HG03442 (cell line): ENCODE measurements around the gene CATSPERE.
"Not testable (repeated sequence)": the region's sequence is repeated elsewhere in the genome, so short reads cannot be mapped to it uniquely, and the experiment has no call there.

Experiments used
- ATAC-seq: cut with Tn5 transposase; IDR thresholded peaks from one replicate; pipeline ENCODE4 v1.9.1; 2021; ENCODE audit warnings: mild to moderate bottlenecking, moderate library complexity; ENCODE audit not compliant: unreplicated experiment

Gene CATSPERE

GRCh38 chr1:244447552-244447951, 13.5 kb upstream of the CATSPERE start:
- no peak for ATAC-seq

GRCh38 chr1:244448279-244449036, 12.6 kb upstream of the CATSPERE start:
- no peak for ATAC-seq

- ATAC-seq: no peak
Observed at GRCh38 chr1:244449936-244450508, 11.1 kb upstream of the CATSPERE start.

DNA sequence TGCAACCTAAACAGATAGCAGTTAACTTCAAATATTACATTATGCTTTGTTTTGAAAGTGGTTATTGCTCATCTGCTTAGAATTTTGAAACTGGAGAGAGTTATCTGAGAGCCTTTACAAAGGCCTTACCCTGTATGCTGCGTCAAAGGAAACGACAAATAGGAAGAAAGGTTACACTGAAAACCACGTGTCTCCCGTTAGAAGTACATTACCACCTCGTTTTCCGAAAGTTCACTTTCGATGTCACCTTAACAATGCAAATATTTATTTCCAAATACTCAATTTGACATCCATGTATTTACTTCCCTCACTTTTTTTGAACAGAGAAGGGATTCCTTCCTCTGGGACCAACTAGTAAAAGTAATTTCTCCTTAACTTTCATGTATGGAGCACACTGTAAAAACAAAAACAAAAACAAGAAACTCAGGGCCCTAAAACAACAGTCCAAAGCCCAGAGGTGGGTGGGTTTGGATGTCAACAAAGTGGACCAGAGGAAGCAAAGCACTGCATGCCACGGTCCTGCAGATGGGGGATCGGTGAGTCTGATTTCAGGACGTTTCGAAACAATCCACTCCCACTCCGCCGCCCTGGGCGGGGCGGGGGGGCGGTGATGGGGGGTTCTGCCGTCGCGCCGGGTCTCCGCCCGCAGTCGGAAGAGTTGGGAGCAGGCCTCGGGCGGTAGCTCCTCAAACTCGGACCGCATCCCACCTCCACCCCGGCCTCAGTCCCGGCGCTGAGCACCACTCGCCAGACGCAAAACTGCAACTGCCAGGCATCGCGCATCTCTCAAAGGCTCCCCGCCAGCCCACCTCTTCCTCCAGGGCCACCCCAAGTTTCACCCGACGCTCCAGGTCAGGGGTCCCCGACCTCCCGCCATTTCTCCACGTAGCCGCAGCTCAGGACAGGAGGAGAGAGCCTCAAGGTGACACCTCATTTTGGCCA, 10.2 kb upstream of the CATSPERE start:
- ATAC-seq: peak; percentile 2

GRCh38 chr1:244451539-244451950, 9.5 kb upstream of the CATSPERE start, which contains the start of gene ADSS2:
TSS of gene ADSS2 (minus strand) at chr1:244451909. CDS start at chr1:244451817, 92 bp downstream.
- ATAC-seq: no peak

GRCh38 chr1:244451951-244452795, 8.9 kb upstream of the CATSPERE start:
- ATAC-seq: peak; percentile 93

DNA sequence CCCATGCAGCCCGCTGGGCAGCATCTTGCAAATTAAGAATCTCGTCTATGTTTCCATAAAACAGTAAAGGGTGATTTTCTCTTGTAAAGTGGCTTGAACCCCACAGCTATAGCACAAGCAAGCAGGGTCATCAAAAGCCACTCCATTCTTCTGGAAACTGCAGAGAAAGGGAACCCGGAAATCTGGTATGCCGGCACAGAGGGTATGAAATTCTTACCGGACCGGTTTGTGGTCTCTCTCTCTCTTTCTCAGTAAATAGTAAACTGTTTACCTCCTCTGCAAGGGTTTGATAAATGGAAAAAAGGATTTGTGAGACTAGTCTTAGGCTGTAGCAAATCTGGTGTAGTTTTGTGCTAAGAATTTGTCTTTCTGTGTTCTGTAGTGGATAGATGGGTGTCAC, 6.7 kb upstream of the CATSPERE start:
- no peak for ATAC-seq

DNA sequence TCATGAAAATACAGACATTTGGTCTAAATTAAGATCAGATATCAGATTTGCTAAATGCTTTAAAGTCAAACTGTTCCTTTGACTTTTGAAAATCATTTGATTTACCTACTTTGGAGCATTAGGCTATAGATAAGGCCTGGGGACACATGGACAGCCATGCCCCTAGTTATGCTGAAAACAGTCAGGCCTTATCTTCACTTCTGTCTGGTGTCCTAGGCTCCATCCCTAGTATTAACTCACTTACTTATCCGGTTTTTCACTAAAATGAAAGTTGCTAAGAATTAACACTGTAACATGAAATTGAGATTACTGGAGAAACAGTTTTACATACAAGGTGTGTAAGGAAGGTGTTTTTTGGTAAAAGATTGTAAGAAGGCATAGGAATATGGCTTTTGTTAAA, 4.5 kb upstream of the CATSPERE start:
- no peak for ATAC-seq

DNA sequence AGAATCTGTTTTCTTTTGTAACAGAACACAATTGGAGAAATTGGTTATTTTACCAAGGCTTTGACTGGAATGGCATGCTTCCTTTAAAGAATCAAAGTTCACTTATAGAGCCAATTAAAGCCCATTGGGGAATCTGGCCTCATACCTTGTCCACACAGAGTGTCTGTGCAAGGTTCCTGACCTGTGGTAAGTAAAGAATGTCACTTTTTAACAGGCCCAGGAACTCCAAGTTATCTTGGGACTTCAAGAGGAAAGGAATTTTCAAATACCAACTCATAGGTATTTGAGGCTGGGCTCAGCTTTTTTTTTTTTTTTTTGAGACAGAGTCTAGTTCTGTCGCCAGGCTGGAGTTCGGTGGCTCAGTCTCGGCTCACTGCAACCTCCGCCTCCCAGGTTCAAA, 2.3 kb upstream of the CATSPERE start:
- no peak for ATAC-seq

DNA sequence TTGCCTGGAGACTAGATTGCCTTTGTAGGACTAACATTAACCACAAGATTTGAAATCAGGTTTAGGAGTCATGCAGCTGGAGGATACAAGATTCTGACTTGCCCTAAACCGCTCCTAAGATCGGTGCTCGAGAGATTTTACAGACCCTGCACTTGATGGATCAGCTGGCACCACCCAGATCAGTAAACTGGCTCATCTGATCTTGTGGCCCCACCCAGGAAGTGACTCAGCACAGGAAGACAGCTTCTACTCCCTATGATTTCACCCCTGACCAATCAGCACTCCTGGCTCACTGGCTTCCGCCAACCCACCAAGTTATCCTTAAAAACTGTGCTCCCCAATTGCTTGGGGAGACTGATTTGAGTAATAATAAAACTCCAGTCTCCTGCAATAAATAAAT, 876 bp upstream of the CATSPERE start:
- no peak for ATAC-seq

- ATAC-seq: no peak
Observed at GRCh38 chr1:244466724-244467123, 5.7 kb downstream of the CATSPERE start.

- no peak for ATAC-seq
Observed at GRCh38 chr1:244473059-244473605, 12.1 kb downstream of the CATSPERE start.

GRCh38 chr1:244484971-244485370, 23.9 kb downstream of the CATSPERE start:
- ATAC-seq: not testable (repeated sequence)

DNA sequence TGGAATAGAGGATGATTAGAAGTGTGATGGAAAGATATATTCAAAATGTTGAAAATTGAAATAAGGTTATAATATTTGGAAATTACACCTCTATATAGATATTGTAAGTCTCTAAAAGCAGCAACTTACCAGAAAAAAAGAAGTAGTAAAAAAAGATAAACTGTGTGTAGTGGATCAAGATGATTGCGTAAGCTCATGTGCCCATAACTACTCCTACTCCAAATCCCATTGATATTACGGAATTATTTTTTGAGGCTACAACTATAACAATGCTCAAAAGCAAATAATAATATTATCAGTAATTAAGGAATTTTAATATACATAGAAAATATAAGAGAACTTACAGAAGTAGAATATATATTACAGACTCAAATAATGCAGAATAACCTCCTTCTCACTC, 33.6 kb downstream of the CATSPERE start:
- ATAC-seq: no peak

DNA sequence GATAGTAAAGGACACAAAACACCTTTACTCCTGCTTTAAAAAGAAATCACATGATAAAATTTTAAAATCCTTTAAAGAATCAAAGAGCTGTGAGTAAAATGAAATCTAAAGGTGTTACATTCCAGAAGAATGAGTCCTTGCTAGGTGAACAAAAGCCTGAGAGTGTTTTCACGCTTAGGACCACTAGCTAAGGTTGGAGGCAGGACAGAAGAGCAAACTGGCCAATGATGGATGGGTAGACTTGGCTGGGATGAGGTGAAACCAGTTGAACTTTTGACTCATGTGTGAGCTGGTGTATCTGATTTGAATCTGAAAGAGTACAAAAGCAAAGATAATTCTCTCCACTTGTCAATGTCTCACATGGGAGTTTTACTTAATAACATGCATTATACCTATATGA, 35.1 kb downstream of the CATSPERE start:
- no peak for ATAC-seq

GRCh38 chr1:244497805-244498204, 36.7 kb downstream of the CATSPERE start:
- no peak for ATAC-seq

- not testable (repeated sequence) for ATAC-seq
Observed at GRCh38 chr1:244499484-244499883, 38.4 kb downstream of the CATSPERE start.

- not testable (repeated sequence) for ATAC-seq
Observed at GRCh38 chr1:244500515-244500914, 39.4 kb downstream of the CATSPERE start.

GRCh38 chr1:244502630-244503029, 41.6 kb downstream of the CATSPERE start:
- ATAC-seq: no peak

DNA sequence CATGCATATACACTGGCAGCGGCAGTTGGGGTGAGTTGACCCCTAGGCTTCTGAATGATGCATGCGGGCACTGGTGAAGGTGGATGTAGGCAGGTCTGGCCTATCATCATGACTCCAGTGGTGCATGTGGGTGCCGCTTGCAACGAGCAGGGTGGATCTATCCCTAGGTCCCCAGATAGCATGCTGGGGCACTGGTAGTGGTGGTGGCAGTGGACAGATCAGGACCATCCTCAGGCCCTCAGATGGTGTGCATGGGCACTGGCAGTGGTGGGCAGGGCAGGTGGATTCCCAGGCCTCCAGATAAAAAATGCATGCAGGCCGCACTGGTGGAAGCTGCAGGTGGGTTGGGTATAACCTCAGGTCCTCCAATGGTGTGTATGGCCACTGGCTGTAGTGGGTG, 52.4 kb downstream of the CATSPERE start:
- ATAC-seq: no peak
